Measurements from ENCODE around the gene UGT1A4.
"Not testable (repeated sequence)": the region's sequence is repeated elsewhere in the genome, so short reads cannot be mapped to it uniquely, and the experiment has no call there.

Gene UGT1A4

GRCh38 chr2:233700028-233700635 is 18.4 kb upstream of the UGT1A4 start:
- peak; percentile 11 for DNase-seq (ENCODE audit: low spot score)

GRCh38 chr2:233700842-233701241 is 17.7 kb upstream of the UGT1A4 start:
- DNase-seq (ENCODE audit: low spot score) = not testable (repeated sequence)

GRCh38 chr2:233702238-233702637 is 16.3 kb upstream of the UGT1A4 start:
- DNase-seq (ENCODE audit: low spot score) = no peak

GRCh38 chr2:233705911-233706506 is 12.5 kb upstream of the UGT1A4 start:
- DNase-seq (ENCODE audit: low spot score) = no peak

GRCh38 chr2:233706720-233707119 is 11.8 kb upstream of the UGT1A4 start:
- DNase-seq (ENCODE audit: low spot score) = no peak

DNA sequence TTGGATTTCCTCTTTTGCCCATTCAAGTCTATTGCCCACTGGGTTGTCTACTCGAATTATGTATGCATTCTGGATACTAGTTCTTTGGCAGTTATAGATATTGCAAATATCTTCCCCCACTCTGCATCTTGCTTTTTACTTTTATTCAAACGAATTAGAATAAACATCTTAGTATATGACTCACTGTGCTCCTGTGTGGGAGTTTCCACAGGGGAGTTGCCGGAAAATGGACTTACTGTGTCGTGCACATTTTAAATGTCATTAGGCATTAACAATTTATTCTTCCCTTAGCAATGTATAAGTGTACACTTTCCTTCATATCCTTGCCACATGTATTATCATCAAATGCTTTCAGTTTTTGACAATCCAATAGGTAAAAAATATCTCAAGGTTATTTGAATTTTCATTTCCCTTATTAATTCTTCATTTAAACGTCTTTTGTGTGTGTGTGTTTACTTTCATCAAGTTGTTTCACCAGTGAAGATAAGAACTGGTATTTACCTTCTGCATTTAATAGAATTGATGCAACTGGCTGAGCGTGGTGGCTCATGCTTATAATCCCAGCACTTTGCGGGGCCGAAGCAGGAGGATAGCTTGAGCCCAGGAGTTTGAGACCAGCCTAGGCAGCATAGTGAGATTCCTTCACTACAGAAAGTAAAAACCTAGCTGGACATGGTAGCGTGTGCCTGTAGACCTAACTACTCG is 10.4 kb upstream of the UGT1A4 start:
- DNase-seq (ENCODE audit: low spot score) = no peak

DNA sequence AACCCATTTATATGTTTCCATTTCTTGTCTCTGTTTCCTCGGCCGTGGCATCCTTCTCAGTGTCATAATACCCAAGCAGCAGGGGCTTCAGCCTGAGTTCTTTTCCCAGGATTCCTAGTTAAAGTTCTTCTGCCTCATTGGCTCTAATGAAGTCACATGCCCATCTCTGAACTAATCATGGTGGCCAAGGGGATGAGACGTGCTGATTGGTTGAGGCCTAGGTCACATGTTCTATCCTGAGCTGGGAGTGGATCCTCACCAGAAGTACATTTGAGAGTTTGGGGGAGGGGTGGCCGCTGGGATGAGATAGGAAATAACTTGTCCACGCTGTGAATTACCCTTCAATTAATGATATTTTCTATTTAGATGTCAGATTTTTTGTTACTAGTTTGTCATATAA is 9.6 kb upstream of the UGT1A4 start:
- DNase-seq (ENCODE audit: low spot score) = no peak

DNA sequence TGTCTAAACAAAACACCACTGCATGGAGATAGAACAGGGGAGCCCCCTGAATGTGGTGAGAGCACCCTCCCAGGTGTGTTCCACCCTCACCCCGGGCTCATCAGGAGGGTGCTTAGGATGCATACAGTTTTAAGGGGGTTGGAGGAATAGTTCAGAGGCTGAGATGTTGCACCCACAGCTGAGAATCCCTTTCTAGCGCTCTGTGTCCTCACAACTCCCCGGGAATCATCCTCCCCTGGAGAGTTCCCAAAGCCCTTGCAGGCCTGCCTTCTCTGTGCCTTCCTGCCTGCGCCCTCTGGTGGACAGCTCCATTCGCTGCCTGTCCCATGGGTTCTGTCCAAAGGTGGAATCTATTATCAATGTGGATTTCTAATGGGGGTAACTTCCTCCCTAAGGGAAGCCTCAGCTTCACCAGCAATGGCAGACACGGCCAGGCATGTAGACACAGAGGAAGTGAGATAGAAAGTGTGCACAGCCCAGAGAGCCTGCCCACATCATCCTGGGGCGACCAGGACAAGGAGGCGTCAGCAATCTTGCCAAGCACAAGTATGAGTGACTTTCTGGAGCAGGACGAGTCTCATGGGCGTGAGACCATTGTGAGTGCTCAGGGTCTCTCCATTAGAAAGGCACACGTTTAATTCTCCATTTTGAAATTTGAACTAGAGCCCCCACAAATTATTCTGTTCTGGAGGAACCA is 7.1 kb upstream of the UGT1A4 start:
- peak; percentile 28 for DNase-seq (ENCODE audit: low spot score)

DNA sequence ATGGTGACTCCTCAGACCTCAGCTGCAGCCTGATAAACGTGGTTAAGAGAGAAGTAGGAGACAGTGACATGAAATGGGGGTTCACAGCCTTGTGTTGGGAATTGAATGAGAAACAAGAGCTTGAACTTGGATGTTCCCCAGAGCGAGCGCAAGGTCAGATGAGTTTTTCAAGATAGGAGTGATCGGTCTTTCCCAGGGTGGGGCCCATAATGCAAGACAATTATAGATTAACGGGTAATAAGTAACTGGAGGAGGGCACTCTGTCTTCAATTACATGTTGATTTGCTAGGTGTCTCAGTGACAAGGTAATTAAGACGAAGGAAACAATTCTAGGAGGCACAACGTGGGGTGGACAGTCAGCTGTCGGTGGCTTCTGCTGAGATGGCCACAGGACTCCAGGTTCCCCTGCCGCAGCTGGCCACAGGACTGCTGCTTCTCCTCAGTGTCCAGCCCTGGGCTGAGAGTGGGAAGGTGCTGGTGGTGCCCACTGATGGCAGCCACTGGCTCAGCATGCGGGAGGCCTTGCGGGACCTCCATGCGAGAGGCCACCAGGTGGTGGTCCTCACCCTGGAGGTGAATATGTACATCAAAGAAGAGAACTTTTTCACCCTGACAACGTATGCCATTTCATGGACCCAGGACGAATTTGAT is 5.8 kb upstream of the UGT1A4 start, which contains the start of gene UGT1A5:
TSS of gene UGT1A5 (plus strand) at position 297 of the 651 bp plus-strand sequence. CDS start at position 382, 85 bp downstream.
- DNase-seq (ENCODE audit: low spot score) = no peak

DNA sequence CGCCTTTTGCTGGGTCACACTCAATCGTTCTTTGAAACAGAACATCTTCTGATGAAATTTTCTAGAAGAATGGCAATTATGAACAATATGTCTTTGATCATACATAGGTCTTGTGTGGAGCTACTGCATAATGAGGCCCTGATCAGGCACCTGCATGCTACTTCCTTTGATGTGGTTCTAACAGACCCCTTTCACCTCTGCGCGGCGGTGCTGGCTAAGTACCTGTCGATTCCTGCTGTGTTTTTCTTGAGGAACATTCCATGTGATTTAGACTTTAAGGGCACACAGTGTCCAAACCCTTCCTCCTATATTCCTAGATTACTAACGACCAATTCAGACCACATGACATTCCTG is 5.3 kb upstream of the UGT1A4 start:
- no peak for DNase-seq (ENCODE audit: low spot score)

- DNase-seq (ENCODE audit: low spot score) = no peak
Measured at GRCh38 chr2:233714121-233714520, 4.4 kb upstream of the UGT1A4 start.

GRCh38 chr2:233728723-233729301 is 10.3 kb downstream of the UGT1A4 start, which contains the start of gene UGT1A3:
Gene UGT1A3, plus strand, starts transcription at chr2:233729042. Its CDS starts 85 bp downstream, at chr2:233729127.
- DNase-seq (ENCODE audit: low spot score) = no peak

GRCh38 chr2:233736868-233737653 is 18.5 kb downstream of the UGT1A4 start:
- DNase-seq (ENCODE audit: low spot score) = not testable (repeated sequence)

DNA sequence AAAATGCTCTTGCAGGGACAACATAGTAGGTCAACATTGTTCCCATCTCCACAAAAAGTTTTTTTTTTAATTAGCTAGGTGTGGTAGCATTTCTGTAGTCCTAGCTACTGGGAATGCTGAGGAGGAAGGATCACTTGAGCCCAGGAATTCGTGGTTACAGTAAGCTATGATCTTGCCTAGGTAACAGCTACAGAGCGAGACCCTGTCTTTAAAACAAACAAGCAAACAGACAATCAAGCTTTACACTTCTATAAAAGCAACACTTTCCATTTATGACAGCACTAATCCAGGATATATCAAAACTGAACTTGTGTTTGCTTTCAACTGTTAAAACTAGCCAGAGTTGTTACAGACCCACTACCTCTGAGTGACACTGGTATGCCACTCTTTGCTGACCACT is 22.3 kb downstream of the UGT1A4 start:
- DNase-seq (ENCODE audit: low spot score) = no peak

DNA sequence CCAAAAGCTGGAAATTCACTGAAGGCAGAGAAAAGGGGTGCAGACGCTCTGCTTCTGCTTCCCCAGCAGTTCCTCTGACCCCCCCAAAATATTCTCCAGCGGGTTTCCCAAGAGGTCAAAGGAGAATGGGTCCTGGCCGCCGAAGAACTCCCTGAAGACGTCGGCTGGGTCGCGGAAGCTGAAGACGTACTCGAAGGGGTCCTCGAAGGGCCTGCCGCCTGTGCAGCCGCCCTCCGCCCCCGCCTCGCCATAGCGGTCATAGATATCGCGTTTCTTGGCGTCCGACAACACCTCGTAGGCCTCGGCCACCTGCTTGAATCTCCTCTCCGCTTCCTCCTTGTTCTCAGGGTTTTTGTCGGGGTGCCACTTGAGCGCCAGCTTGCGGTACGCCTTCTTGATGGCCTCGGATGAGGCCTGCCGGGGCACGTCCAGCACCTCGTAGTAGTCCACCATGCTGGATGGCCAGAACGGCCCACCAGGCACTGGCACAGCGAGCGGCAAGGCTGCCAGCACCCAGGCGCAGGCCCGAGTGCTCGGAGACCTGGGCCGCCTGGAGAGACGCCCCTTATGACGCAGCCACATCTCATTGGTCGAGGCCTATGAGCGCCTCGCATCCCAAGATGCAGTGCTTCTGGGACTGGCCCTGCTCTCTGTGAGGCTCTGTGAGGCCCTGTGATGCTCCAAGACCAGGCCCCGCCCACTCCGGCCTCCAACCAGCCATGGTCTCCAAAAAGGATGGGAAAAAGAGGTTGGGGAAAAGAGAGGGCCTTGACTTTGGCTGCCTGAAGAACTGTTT is 25.1 kb downstream of the UGT1A4 start:
- no peak for DNase-seq (ENCODE audit: low spot score)

GRCh38 chr2:233745073-233745755 is 26.7 kb downstream of the UGT1A4 start:
- no peak for DNase-seq (ENCODE audit: low spot score)

- DNase-seq (ENCODE audit: low spot score) = not testable (repeated sequence)
Measured at GRCh38 chr2:233745838-233746237, 27.3 kb downstream of the UGT1A4 start.

DNA sequence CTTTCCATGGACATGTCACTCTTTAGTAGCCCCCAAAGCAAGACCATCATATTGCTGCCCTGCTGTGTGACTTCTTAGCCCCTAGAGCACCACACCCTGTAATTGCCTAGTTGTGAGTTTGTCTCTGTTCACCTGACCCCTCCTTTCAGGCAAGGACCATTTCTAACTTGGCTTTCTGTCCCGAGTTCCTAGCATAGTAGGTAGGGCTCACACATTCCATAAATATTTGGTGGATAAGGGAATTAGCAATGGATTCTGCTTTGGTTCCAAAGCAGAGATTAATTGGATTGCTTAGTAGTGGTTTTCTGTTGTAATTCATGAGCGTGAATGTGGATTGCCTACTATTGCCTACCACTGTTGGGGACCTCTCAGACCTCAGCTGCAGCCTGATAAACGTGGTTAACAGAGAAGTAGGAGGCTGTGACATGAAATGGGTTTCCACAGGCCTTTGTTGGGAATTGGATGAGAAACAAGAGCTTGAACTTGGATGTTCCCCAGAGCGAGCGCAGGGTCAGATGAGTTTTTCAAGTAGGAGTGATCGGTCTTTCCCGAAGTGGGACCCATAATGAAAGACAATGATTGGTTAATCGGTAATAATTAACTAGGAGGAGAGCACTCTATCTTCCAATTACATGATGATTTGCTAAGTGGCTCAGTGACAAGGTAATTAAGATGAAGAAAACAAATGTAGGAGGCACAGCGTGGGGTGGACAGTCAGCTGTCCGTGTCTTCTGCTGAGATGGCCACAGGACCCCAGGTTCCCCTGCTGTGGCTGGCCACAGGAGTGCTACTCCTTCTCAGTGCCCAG is 28.1 kb downstream of the UGT1A4 start:
- no peak for DNase-seq (ENCODE audit: low spot score)

- no peak for DNase-seq (ENCODE audit: low spot score)
Measured at GRCh38 chr2:233747283-233747544, 28.7 kb downstream of the UGT1A4 start.
